Cardiac fibroblast (primary cell): ENCODE measurements around the gene C5orf58.

ENCODE experiments used
- DNase-seq, 2 donors: peaks; one replicate each; pipeline versions ENCODE4 v3.0.0 to v3.0.0-alpha.2; 2010; ENCODE audit warnings: low read depth in 2 of 2
- H3K4me3 ChIP-seq, 2 donors: replicated peaks in 1 of 2; 1 replicate in 1 of 2; 2 replicates in 1 of 2; pipeline ENCODE4 v1.5.1; 2011; ENCODE audit warnings: low read depth in 2 of 2, low read length in 2 of 2, mild to moderate bottlenecking in 2 of 2, moderate library complexity in 1 of 2
- CTCF ChIP-seq: IDR thresholded peaks from one replicate; pipeline ENCODE4 v1.5.1; 2011; ENCODE audit warnings: low read depth, mild to moderate bottlenecking, low read length, inconsistent platforms

Gene C5orf58

DNA sequence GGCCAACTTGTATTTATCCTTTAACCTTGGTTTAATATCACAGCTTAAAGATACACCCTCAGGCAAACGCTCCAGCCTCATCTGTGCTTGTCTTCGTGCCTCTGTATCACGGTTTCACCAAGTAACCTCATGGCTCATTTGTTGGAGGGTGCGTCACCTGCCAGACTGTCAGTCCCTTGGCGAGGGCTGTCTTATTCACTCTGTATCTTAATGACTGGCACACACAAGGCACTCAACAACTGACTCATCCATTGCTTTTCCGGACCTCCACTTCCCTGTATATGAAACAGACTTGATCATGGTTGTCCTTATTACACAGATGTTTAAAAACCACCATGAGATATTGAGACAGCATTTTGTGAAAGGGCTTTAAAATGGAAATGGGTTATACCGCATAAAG, 36.8 kb downstream of the C5orf58 start:
- H3K4me3 ChIP-seq, result no peak overlapping the region
- DNase-seq, result no peak
- no peak for TF ChIP-seq CTCF

- no peak overlapping the region for H3K4me3 ChIP-seq
- no peak for TF ChIP-seq CTCF
- no peak for DNase-seq
Measured at GRCh38 chr5:170270293-170271069, 37.7 kb downstream of the C5orf58 start.

DNA sequence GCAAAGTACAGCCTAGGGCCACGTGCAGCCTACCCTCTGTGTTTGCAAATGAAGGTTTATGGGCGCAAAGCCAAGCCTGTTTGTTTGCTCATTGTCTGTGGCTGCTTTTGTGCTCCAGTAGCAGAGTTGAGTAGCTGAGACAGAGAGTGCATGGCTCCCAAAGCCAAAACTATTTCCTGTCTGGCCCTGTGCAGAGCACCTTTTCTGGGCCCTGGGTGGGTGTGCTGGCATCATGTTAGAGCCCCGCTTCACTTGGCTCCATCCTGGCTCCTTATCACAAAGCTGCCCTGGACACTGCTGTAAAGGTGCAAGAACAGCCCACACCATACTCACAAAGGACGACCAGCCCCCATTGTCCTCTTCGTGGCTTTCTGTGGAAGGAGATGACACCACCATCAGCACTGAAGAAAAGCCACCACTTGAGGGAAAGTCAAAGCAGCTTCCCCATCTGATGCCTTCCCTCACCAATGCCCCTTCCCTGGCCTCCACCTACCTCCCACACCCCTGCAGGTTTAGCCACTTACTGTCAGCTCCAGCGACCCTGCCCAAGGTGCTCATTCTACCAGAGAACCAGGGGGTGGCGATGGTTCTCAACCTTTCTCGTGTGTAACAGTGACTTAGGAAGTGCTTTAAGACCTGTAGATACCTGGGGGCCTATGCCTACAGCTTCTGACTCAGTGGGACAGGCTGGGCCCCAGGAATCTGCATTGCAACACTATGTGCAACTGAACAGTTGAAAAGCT, 41.4 kb downstream of the C5orf58 start:
- no peak overlapping the region for H3K4me3 ChIP-seq
- peak; percentile 65 for TF ChIP-seq CTCF
- peak; percentile 12 to 67 for DNase-seq

DNA sequence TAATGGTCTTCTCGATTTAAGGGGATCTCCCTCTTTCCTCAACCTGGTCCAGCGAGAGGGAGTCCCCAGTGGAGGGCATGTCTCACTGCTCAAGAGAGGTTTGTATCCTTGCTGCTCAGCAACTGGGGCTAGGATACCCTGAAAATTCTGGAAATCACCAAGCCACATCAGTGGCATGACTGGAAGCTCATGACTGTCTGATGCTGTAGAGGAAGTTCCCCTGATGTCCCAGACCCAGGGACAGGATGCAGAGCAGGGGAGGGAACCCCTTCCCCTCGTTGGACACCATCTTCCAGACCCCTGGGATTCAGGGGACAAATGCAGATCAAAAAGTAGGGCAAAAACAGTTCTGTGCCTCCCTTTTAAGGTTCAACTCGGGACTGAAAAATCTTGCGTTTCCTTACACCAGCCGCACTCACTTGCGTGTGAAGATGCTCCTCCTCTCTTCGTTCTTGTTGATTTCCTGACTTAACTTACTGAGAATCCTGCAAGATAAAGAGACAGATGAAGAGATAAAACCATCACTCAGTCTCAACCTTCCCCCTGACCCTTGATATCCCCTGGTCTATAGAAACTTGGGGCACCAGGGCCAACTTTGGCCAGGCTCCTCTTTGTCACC, 42.7 kb downstream of the C5orf58 start:
- no peak overlapping the region for H3K4me3 ChIP-seq
- no peak for TF ChIP-seq CTCF
- DNase-seq, result no peak

GRCh38 chr5:170276140-170276539, 43.4 kb downstream of the C5orf58 start:
- H3K4me3 ChIP-seq, result no peak overlapping the region
- TF ChIP-seq CTCF, result no peak
- DNase-seq, result no peak

DNA sequence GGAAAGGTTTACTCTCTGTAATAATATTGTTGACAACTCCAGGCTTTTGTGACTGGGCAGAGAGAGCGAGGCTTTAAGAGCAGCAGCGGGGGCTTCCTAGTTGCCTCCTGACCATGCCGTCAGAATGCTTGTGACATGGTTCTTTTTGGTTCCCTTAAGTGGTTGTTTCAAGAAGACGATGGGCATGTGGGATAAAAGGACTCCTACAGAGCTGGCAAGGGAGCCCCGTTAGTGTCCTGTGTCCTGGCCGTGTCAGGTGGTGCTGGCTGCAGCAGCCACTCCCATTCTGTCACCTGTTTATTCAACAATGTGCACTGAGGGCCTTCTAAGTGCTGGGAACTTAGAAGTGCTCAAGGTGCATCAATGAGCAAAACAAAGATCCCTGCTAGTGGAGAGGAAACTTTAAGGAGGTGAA, 45.1 kb downstream of the C5orf58 start:
- no peak for DNase-seq

More for the DNA sequence above, 45.1 kb downstream of the C5orf58 start:
- no peak overlapping the region for H3K4me3 ChIP-seq
- no peak for TF ChIP-seq CTCF
